ENCODE measurements around the gene MIGA2.
A peak's percentile ranks its signal among the peaks of the same experiment; 100 is the strongest.

The MIGA2 gene

DNA sequence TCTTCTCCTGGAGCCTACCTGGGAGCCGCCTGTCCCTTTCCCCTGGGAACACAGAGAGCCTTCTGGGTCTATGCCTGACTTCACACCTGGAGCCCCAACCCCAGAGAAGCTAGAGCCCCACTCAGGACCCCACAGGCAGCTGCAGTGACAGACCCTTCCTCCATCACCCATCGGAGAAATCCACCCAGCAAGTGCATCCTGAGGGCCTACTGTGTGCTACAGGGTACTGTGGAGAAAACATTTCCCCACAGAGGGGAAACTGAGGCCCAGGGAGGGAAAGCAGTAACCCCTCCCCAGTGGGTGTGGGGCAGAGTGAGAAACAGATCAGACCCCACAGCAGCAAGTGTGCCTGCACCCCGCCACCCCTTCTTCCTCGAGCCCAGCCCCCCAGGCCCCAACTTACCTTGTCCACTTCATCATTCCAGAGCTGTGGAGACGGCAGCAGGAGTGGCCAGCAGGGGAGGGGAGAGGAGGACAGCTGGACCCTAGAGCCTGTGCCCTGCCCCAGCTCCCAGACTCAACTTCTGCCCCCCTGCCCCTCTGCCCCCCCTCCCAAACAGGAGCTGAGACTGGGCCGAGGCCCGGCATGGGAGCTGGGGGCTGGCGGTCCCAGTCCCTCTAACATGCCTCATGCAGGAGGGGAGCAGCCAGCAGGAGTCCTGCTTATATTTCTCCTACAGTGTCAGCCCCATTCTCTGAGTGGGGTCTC is 26.0 kb upstream of the MIGA2 start:
- no peak for DNase-seq (ENCODE audit: extremely low read depth in 1 of 2, low read depth in 1 of 2)

DNA sequence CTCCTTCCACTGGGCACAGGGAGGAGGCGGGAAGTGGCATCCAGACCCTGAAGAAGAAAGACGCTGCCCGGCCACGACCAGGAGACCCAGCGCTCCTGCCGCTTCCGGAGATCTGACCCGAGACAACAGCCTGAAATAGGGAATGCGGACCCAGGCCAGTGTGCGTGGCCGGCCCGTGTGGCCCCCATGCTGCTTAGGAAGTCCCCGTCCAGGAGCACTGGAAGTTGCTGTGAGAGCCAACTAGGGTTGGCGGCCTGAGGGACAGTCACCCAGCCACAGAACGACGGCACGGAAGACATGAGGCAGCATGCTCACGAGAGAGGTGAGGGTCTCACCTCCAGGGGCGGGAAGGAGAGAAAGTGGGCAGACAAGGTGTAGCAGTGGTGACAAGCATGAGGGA is 25.3 kb upstream of the MIGA2 start:
- no peak for DNase-seq (ENCODE audit: extremely low read depth in 1 of 2, low read depth in 1 of 2)

DNA sequence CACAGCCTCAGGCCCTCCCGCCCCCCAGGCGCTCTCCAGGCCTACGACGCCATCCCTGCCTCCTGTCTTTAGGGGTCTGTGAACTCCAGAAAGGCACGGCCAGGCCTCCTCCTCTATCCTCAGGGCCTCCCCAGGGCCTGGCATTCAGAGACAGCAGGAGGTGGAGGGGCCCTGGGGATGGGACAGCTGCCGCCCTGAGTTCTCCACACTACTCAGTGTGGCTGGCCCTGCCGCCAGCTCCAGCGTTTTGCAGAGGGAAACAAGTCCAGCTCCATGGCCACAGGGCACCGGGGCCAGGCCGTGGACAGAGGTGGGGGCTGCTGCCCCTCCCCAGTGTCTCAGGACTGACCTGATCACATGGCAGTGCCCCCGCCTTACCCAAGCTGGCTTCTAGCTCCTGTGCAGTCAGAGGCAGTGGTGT is 24.7 kb upstream of the MIGA2 start:
- DNase-seq (ENCODE audit: extremely low read depth in 1 of 2, low read depth in 1 of 2), result no peak

- DNase-seq (ENCODE audit: extremely low read depth in 1 of 2, low read depth in 1 of 2), result no peak
Observed at GRCh38 chr9:129012343-129012742, 24.1 kb upstream of the MIGA2 start.

GRCh38 chr9:129012893-129013448 is 23.5 kb upstream of the MIGA2 start:
- DNase-seq (ENCODE audit: extremely low read depth in 1 of 2, low read depth in 1 of 2), result no peak

DNA sequence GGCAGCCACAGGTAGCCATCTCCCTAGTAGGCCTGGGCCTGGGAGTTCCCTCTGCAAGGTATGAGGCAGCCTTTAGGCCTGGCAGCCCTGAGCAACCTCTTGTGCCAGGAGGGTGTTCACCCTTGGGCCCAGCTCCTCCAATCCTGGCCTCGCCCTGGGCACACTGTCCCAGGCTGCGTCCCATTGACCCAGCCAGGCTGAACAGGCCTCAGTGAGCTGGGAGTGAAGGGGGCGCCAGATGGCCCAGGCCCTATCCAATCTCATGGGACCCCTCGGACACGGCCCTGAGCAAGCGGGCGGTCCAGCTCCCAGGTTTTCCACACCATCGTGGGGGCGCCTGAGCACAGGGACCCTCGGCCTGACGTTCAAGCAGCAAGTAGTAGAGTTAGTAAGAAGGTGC is 22.8 kb upstream of the MIGA2 start:
- DNase-seq (ENCODE audit: extremely low read depth in 1 of 2, low read depth in 1 of 2), result no peak

DNA sequence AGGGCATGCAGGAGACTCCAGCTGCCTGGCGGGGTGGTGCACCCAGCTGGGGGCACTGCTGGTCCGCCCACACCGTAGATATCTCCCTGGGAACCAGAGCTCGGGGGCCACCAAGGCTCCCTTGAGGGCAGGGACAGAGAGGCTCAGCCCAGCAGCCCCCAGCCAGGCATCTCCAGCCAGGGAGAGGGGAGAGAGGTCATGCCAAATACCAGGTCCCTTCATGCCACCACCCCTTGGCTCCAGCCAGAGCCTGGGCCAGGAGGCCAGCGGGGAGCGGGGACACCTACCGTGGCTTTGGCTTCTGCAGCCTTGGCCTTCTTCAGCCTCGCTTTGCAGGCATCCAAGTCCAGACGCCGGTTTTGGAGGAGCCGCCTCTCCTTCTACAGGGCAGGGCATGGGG is 22.3 kb upstream of the MIGA2 start:
- no peak for DNase-seq (ENCODE audit: extremely low read depth in 1 of 2, low read depth in 1 of 2)

DNA sequence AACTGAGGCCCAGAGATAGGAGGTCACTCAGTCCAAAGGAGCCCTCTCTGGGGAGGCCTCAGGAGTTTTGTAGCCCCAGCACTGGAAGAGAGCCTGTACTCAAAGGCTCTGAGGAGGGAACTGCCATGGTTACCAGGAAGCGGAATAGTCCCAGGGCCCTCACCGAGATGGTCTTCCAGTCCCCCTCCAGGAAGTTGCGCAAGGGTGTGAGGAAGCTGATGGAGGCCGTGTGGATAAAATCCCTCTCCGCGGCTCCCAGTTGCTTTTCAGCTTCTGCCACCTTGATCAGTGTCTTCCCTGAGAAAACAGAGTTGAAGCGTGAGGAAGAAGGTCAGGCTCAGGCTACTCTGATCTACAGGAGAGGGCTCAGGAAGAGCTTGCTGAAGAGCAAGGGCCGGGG is 21.8 kb upstream of the MIGA2 start:
- DNase-seq (ENCODE audit: extremely low read depth in 1 of 2, low read depth in 1 of 2), result no peak

DNA sequence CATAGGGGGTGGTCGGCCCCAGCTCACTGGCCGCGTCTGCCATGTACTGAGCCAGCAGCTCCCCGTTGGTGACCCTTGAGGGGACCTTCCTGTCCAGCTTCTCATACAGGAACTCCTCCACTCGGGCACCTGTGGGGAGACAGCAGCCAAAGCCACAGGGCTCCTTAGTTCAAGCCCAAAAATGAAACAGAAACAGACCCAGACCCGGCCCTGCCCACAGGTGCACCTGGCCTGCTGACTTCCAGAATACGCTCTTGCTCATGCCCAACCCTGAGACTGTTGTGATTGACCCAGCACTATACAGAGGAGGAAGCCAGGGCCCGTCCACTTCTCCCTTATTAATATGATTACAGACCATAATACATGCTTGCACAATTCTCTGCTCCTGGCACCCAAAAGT is 15.3 kb upstream of the MIGA2 start:
- no peak for DNase-seq (ENCODE audit: extremely low read depth in 1 of 2, low read depth in 1 of 2)

- no peak for DNase-seq (ENCODE audit: extremely low read depth in 1 of 2, low read depth in 1 of 2)
Observed at GRCh38 chr9:129022037-129022436, 14.4 kb upstream of the MIGA2 start.

GRCh38 chr9:129023036-129023907 is 13.2 kb upstream of the MIGA2 start:
- no peak for DNase-seq (ENCODE audit: extremely low read depth in 1 of 2, low read depth in 1 of 2)

GRCh38 chr9:129023908-129024233 is 12.6 kb upstream of the MIGA2 start:
- no peak for DNase-seq (ENCODE audit: extremely low read depth in 1 of 2, low read depth in 1 of 2)

GRCh38 chr9:129026442-129027223 is 9.8 kb upstream of the MIGA2 start:
- DNase-seq (ENCODE audit: extremely low read depth in 1 of 2, low read depth in 1 of 2), result no peak

GRCh38 chr9:129027224-129027684 is 9.2 kb upstream of the MIGA2 start:
- no peak for DNase-seq (ENCODE audit: extremely low read depth in 1 of 2, low read depth in 1 of 2)

GRCh38 chr9:129027685-129028191 is 8.7 kb upstream of the MIGA2 start:
- DNase-seq (ENCODE audit: extremely low read depth in 1 of 2, low read depth in 1 of 2), result peak; percentile 35 to 40

DNA sequence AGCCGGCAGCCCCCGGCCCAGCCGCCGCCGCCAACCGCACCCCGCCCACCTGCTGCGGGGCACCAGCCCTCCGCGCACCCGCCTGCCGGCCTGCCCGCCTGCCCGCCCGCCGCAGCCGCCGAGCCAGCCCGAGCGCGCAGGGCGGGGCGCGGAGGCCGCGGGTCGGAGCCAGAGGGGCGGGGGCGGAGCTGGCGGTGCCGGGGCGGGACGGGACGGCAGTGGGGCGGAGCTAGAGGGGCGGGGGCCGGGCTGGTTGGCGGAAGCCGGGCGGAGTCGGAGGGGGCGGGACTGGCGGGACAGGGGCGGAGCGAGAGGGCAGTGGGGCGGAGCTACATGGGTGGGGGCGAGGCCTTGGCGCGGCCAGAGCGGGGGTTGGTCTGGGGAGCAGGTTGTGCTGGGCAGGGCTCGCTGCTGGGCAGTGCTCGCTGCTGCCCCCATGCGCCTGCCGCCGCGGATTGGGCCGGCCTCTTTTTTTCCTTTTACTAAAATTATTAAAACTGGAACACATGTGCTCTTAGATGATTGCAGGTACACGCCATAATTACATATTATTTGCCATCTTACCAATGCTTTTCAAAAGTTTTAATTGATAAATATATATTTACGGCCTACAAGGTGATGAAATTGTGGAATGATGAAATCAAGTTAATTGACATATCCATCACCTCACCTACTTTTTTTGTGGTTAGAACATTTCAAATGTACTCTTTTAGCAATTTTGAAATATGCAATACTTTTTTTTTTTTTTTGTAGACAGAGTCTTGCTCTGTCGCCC is 8.0 kb upstream of the MIGA2 start, which contains the start of gene SH3GLB2:
Gene SH3GLB2, minus strand, starts transcription at position 140 of the 775 bp plus-strand sequence. CDS start 177 bp downstream, outside the sequence.
- DNase-seq (ENCODE audit: extremely low read depth in 1 of 2, low read depth in 1 of 2), result peak; percentile 89 to 91

GRCh38 chr9:129030191-129030590 is 6.2 kb upstream of the MIGA2 start:
- DNase-seq (ENCODE audit: extremely low read depth in 1 of 2, low read depth in 1 of 2), result no peak

DNA sequence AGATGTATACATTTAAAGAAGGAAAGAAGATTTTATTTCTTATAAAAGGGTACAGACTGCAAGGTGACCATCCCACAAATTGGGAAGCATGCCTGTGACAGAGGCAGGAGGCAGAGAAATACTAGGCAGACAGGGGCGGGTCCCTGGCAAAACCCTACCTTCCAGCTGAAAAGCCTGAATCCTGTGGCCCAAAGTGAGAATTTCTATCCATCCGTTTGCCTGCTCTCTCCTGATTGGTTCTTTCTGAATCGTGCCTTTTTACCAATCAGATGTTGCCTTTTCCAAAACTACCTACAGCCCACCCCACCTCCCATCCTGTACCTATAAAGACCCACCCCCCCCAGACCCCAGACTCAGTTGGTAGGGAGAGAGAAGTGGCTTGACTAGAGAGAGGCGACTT is 4.9 kb upstream of the MIGA2 start:
- DNase-seq (ENCODE audit: extremely low read depth in 1 of 2, low read depth in 1 of 2), result no peak

GRCh38 chr9:129032541-129033159 is 3.8 kb upstream of the MIGA2 start:
- no peak for DNase-seq (ENCODE audit: extremely low read depth in 1 of 2, low read depth in 1 of 2)

GRCh38 chr9:129033216-129033615 is 3.2 kb upstream of the MIGA2 start:
- DNase-seq (ENCODE audit: extremely low read depth in 1 of 2, low read depth in 1 of 2), result no peak

Measured in stimulated activated CD8-positive, alpha-beta memory T cell treated with anti-CD3 and anti-CD28 coated beads, Interleukin-7, amount 100 ng/mL, for 48 hours (primary cell).